ENCODE data around the gene NFIC. TPM values are rescaled to one million over a fixed set of nuclear protein-coding genes. Genes with fewer than 3 reads are reported as not detected.

Gene NFIC
- total and polyA plus RNA-seq, 10 of the 15 experiments (the other 5 are each of a cell fraction or from before 2014, with no cell fraction given): 0.71 to 53.5 (median 10.2) TPM

GRCh38 chr19:3500429-3501101 lies 134.2 kb downstream of the NFIC start, which contains the start of gene DOHH (continued):
- TF ChIP-seq, protein P1, sequence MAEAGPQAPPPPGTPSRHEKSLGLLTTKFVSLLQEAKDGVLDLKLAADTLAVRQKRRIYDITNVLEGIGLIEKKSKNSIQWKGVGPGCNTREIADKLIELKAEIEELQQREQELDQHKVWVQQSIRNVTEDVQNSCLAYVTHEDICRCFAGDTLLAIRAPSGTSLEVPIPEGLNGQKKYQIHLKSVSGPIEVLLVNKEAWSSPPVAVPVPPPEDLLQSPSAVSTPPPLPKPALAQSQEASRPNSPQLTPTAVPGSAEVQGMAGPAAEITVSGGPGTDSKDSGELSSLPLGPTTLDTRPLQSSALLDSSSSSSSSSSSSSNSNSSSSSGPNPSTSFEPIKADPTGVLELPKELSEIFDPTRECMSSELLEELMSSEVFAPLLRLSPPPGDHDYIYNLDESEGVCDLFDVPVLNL (IDR thresholded peaks at IDR 0.05; ENCODE audit: low read depth, low read length): peak; percentile 46; the same call in 1 of the 2 replicates
- 0 out of 2 replicates have a peak, but pooled peaks have one; percentile 65 for TF ChIP-seq TCF3 (IDR thresholded peaks at IDR 0.05; ENCODE audit: borderline replicate concordance, insufficient read depth, low read depth, low read length)
- TF ChIP-seq, protein P2, sequence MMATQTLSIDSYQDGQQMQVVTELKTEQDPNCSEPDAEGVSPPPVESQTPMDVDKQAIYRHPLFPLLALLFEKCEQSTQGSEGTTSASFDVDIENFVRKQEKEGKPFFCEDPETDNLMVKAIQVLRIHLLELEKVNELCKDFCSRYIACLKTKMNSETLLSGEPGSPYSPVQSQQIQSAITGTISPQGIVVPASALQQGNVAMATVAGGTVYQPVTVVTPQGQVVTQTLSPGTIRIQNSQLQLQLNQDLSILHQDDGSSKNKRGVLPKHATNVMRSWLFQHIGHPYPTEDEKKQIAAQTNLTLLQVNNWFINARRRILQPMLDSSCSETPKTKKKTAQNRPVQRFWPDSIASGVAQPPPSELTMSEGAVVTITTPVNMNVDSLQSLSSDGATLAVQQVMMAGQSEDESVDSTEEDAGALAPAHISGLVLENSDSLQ (IDR thresholded peaks at IDR 0.05): no peak; the same call in 1 of the 2 replicates
- 0 out of 2 replicates have a peak, but pooled peaks have one; percentile 65 for TF ChIP-seq ASH2L (IDR thresholded peaks at IDR 0.05; ENCODE audit: borderline replicate concordance, low read depth)
- TF ChIP-seq EP300 (IDR thresholded peaks at IDR 0.05; ENCODE audit: borderline replicate concordance in 1 of 2, control insufficient read depth in 1 of 2, low read depth in 2 of 2, low read length in 2 of 2): peak in 1 of 2 experiments; percentile 27; a peak in 1 of 4 replicates
- TF ChIP-seq, protein P3, sequence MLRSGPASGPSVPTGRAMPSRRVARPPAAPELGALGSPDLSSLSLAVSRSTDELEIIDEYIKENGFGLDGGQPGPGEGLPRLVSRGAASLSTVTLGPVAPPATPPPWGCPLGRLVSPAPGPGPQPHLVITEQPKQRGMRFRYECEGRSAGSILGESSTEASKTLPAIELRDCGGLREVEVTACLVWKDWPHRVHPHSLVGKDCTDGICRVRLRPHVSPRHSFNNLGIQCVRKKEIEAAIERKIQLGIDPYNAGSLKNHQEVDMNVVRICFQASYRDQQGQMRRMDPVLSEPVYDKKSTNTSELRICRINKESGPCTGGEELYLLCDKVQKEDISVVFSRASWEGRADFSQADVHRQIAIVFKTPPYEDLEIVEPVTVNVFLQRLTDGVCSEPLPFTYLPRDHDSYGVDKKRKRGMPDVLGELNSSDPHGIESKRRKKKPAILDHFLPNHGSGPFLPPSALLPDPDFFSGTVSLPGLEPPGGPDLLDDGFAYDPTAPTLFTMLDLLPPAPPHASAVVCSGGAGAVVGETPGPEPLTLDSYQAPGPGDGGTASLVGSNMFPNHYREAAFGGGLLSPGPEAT (IDR thresholded peaks at IDR 0.05; ENCODE audit: low read depth): peak; percentile 99
- peak; percentile 20 to 70; a peak in 2 of 3 replicates for TF ChIP-seq EGR1 (IDR thresholded peaks at IDR 0.05; ENCODE audit: borderline replicate concordance in 1 of 2, low read depth in 2 of 2, low read length in 2 of 2)
- no peak for TF ChIP-seq GABPA (IDR thresholded peaks at IDR 0.05; ENCODE audit: low read depth)
- TF ChIP-seq CHD1 (IDR thresholded peaks at IDR 0.05; ENCODE audit: low read depth, low read length): peak; percentile 100
- peak; percentile 63; the same call in 1 of the 2 replicates for TF ChIP-seq CREM (IDR thresholded peaks at IDR 0.05; ENCODE audit: low read depth)
- no peak for TF ChIP-seq SREBF2 (IDR thresholded peaks at IDR 0.05; ENCODE audit: low read length)
- no peak for TF ChIP-seq NFXL1 (IDR thresholded peaks at IDR 0.05; ENCODE audit: borderline replicate concordance)
- TF ChIP-seq SMARCA5 (IDR thresholded peaks at IDR 0.05): peak; percentile 78; the same call in 1 of the 2 replicates
- TF ChIP-seq CBX5 (IDR thresholded peaks at IDR 0.05; ENCODE audit: low read depth): no peak
- peak; percentile 82 for TF ChIP-seq POLR2AphosphoS5 (IDR thresholded peaks at IDR 0.05; ENCODE audit: low read length)
- peak; percentile 54; the same call in 1 of the 2 replicates for TF ChIP-seq CHD2 (IDR thresholded peaks at IDR 0.05; ENCODE audit: borderline replicate concordance, low read depth, low read length)
- no peak for TF ChIP-seq YBX1 (IDR thresholded peaks at IDR 0.05)
- no peak for TF ChIP-seq ZNF592 (IDR thresholded peaks at IDR 0.05)
- no peak for TF ChIP-seq SUZ12 (IDR thresholded peaks at IDR 0.05; ENCODE audit: unreplicated experiment)
